Jurkat, Clone E6-1 (cell line): ENCODE results near the gene RNU2-63P.
"Not testable (repeated sequence)": the region's sequence is repeated elsewhere in the genome, so short reads cannot be mapped to it uniquely, and the experiment has no call there.

Experiments
- DNase-seq: peaks from one replicate; pipeline ENCODE4 v3.0.0-alpha.2; 2011; ENCODE audit warnings: low read depth, low spot score
- H3K4me3 ChIP-seq: 2 replicates; pipeline ENCODE4 v1.5.1; 2011; ENCODE audit warnings: mild to moderate bottlenecking, low read length, control low read depth, moderate library complexity

RNU2-63P gene

GRCh38 chr2:88036182-88036581 lies 19.8 kb upstream of the RNU2-63P start:
- DNase-seq: no peak
- no peak overlapping the region for H3K4me3 ChIP-seq

- no peak for DNase-seq
- H3K4me3 ChIP-seq: no peak overlapping the region
These were observed 15.8 kb upstream of the RNU2-63P start for GRCh38 chr2:88032070-88032702.

- DNase-seq: no peak
- no peak overlapping the region for H3K4me3 ChIP-seq
These were observed 12.6 kb upstream of the RNU2-63P start for GRCh38 chr2:88028931-88029330.

GRCh38 chr2:88027697-88028389 lies 11.5 kb upstream of the RNU2-63P start:
- H3K4me3 ChIP-seq: no peak overlapping the region

GRCh38 chr2:88024509-88024908 lies 8.2 kb upstream of the RNU2-63P start:
- H3K4me3 ChIP-seq: no peak overlapping the region
- no peak for DNase-seq

More at GRCh38 chr2:88027697-88028389, 11.5 kb upstream of the RNU2-63P start:
- DNase-seq: no peak

- DNase-seq: no peak
- H3K4me3 ChIP-seq: no peak overlapping the region
These were observed 6.2 kb upstream of the RNU2-63P start for GRCh38 chr2:88022669-88022921.

- no peak overlapping the region for H3K4me3 ChIP-seq
- no peak for DNase-seq
These were observed 3.6 kb upstream of the RNU2-63P start for GRCh38 chr2:88019985-88020384.

GRCh38 chr2:88018909-88019308 lies 2.6 kb upstream of the RNU2-63P start:
- DNase-seq: no peak
- no peak overlapping the region for H3K4me3 ChIP-seq

- H3K4me3 ChIP-seq, DNase-seq: not testable (repeated sequence)
These were observed 1.9 kb upstream of the RNU2-63P start for GRCh38 chr2:88018077-88018805.

- not testable (repeated sequence) for H3K4me3 ChIP-seq, DNase-seq
These were observed 1.4 kb upstream of the RNU2-63P start for GRCh38 chr2:88017780-88018038.

GRCh38 chr2:88016960-88017779 lies 823 bp upstream of the RNU2-63P start:
- peak overlapping the region; percentile 64 for H3K4me3 ChIP-seq
- DNase-seq: no peak

GRCh38 chr2:88011011-88011410 lies 5.3 kb downstream of the RNU2-63P start:
- no peak for DNase-seq
- H3K4me3 ChIP-seq: no peak overlapping the region

GRCh38 chr2:88010136-88010535 lies 6.2 kb downstream of the RNU2-63P start:
- no peak overlapping the region for H3K4me3 ChIP-seq
- no peak for DNase-seq

GRCh38 chr2:88006912-88007439 lies 9.4 kb downstream of the RNU2-63P start:
- no peak for DNase-seq
- no peak overlapping the region for H3K4me3 ChIP-seq

GRCh38 chr2:88005776-88006175 lies 10.6 kb downstream of the RNU2-63P start:
- DNase-seq: no peak
- H3K4me3 ChIP-seq: no peak overlapping the region

GRCh38 chr2:88003074-88003755 lies 13.1 kb downstream of the RNU2-63P start:
- H3K4me3 ChIP-seq: no peak overlapping the region
- DNase-seq: no peak

GRCh38 chr2:88002359-88002707 lies 14.0 kb downstream of the RNU2-63P start:
- DNase-seq: no peak
- no peak overlapping the region for H3K4me3 ChIP-seq

GRCh38 chr2:88000474-88000873 lies 15.9 kb downstream of the RNU2-63P start:
- not testable (repeated sequence) for H3K4me3 ChIP-seq, DNase-seq

- no peak for DNase-seq
- H3K4me3 ChIP-seq: no peak overlapping the region
These were observed 19.8 kb downstream of the RNU2-63P start for GRCh38 chr2:87996570-87996969.
